Activated T-cell treated with anti-CD3 and anti-CD28 coated beads for 1 hour (primary cell): ENCODE measurements around the gene ELOVL2.

ENCODE experiments used
- DNase-seq: peaks from one replicate; pipeline ENCODE4 v3.0.0-alpha.2; 2020; ENCODE audit warnings: low read depth

The ELOVL2 gene

GRCh38 chr6:11056871-11057270, 12.8 kb upstream of the ELOVL2 start:
- no peak for DNase-seq

DNA sequence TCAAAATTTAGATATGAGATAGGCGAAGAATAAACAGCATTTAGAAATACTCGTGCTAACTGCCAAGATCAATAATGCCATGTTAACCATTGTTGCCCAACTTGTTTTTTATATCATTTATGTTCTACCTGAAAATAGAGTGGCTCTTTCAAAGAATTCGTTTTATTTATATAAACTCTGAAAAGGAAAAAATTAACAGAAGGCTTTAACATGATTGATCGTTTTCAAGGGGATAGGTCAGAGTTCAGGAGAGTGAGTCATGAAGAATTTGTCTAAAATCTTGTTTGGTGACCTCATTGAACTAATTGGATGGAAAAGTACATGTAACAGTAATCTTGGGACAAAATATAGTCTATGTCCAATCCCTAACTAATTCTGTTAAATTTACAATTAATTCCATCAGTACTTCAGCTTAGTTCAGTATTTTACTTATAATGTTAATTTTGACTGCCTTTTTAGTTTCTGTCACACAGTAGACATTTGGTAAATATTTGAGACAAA, 11.1 kb upstream of the ELOVL2 start:
- DNase-seq = no peak

DNA sequence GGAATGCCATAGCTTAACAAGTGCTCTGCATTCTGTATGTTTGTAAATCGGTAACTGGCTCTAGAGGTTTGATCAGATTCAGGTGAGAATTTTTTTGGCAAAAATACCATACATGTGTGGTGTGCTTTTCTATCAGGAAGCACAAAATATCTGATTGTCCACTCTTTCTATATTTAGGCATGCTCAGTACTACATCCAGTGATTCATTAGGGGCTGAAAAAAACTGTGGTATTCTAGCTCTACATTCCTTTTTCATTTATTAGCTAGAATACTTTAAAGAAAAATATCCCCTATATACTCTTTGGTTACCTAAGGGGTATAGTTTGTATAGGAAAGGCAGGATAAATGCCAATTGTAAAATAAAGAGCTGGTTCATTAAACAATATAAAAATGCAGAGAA, 10.6 kb upstream of the ELOVL2 start:
- no peak for DNase-seq

GRCh38 chr6:11053307-11053706, 9.2 kb upstream of the ELOVL2 start:
- no peak for DNase-seq

- DNase-seq = no peak
Measured at GRCh38 chr6:11050731-11051130, 6.6 kb upstream of the ELOVL2 start.

DNA sequence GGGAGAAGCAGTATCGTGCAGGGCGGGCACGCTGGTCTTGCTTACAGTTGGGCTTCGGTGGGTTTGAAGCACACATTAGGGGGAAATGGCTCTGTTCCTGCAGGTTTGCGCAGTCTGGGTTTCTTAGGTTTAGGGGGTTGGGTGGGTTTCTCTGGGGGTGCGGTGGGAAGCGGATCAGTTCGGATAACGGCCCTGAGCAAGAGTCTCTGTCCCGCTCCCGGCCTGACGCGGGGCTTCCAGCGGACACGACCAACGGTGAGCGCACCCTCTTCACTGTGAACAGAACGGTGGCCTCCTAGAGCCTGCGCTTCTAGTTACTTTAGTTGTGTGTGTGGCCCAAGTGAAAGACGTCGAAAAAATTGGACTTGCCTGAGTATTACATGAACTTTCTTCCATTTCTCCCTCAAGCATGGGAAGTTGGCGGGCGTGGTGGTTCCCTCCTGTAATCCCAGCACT, 635 bp upstream of the ELOVL2 start:
- no peak for DNase-seq

DNA sequence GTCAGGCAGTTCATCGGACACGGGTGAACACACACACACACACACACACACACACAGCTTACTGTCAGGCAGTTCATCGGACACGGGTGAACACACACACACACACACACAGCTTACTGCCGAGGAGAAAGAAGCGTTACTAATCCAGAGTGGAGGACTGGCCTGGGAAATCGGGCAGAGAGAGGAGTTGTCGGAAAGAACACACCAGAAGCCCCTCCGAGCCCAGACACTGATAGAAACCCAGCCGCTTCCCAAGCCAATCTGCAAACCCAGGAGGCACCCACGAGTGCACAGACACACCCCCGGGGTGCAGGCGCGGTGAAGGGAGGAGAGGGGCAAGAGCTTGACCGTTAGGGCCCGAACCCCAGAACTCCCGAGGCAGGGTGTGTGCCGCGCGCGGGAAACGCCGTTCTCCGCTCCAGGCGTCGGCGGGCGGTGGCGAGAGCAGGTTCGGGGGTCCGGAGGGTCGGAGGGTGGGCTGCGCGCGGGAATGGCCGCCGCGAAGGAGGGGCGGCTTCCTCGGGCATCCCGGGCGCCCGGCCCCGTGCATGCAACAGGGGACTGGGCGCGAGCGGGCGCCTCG, 636 bp downstream of the ELOVL2 start:
- DNase-seq = no peak

- DNase-seq = no peak
Measured at GRCh38 chr6:11042750-11043377, 1.2 kb downstream of the ELOVL2 start.

DNA sequence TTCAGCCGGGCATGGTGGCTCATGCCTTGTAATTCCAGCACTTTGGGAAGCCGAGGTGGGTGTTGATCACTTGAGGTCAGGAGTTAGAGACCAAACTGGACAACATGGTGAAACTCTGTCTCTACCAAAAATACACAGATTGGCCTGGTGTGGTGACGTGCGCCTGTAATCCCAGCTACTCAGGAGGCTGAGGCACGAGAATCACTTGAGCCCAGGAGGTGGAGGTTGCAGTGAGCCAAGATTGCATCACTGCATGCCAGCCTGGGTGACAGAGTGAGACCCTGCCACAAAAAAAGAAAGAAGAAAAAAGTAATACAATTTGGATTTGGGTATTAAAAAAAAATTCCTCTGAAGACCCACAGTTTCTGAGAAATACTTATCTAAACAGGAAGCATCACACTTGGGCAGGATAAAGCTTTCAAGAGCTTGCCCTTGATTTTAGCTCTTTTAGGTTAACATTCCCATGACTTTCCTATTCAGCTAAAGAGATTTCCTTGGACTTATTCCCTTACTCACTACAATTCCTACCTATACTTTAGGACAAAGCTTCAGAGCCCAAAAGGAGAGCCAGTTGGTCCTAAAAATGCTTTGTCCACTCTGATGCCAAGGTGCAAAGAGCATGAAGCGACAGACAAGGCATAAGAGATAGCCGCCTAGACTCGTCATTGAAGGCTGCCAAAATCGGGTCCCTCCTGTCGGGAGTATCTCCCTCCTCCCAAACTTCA, 1.9 kb downstream of the ELOVL2 start:
- DNase-seq = no peak

GRCh38 chr6:11040134-11040533, 4.0 kb downstream of the ELOVL2 start:
- no peak for DNase-seq

DNA sequence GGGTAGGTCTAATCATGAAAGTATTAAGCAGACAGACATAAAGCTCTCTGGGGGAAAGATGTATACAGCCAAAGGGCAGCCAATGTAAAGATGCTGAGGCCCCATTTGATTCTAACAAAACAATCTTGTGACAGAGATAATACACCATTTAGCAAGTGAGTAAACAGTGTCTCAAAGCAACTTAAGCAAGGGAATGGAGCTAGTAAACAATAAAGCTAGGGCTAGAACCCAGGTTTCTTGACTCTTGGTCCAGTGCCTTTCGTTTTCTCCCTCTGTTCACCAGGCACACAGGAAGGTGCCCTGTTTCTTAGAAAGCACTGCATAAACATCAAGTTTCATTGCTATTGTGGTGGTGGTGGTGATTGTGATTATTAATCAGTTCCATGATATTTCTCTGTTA, 5.1 kb downstream of the ELOVL2 start:
- no peak for DNase-seq

DNA sequence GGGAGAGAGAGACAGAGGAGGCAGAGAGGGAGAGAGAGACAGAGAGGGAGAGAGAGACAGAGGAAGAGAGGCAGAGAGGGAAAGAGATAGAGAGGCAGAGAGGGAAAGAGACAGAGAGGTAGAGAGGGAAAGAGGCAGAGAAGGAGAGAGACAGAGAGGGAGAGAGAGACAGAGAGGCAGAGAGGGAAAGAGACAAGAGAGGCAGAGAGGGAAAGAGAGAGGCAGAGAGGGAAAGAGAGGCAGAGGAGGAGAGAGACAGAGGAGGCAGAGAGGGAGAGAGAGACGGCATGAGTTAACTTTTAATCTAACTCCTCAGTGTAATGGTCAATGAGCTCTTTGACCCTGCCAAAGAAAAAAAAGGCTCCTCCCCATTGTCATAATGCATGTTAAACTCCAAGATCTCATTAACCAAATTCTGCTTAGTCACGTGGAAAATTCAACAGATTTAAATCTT, 7.1 kb downstream of the ELOVL2 start:
- no peak for DNase-seq

GRCh38 chr6:11036351-11036740, 7.8 kb downstream of the ELOVL2 start:
- DNase-seq = no peak

- DNase-seq = no peak
Measured at GRCh38 chr6:11035616-11036350, 8.3 kb downstream of the ELOVL2 start.

DNA sequence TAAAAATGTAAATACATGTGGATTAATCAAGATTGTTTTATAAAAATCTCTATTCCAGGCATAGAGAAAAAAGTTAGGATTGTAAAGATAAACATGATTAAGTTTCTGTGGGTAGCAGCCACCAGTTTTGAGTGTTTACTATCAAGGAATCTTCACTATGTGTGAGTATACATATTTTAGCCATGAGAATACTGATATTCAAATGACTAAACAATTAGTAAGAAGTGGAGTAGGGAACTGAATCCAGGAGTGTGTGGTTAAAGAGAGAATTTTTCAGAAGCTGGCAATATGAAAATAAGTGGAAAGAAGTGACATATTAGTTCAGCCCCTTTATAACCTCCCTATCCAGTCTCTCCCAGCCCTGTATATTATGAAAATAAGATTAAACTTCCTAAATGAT, 10.3 kb downstream of the ELOVL2 start:
- DNase-seq = no peak

DNA sequence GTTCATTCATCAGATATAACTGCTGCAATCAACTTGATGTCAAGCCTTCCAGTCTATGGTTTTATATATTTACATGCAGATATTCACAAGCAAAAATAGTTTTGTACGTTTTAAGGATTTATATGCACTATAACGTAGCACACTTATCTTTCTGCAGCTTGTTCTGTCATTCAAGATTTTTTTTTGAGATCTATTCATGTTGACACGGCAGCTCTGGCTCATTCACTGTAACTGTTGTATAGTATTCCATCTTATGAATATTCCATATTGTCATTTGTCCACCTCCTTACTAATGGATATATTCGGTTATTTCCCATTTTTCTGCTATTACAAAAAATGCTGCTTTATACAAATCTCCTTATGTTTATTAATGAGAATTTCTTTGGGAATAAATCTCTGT, 13.2 kb downstream of the ELOVL2 start:
- DNase-seq = no peak

DNA sequence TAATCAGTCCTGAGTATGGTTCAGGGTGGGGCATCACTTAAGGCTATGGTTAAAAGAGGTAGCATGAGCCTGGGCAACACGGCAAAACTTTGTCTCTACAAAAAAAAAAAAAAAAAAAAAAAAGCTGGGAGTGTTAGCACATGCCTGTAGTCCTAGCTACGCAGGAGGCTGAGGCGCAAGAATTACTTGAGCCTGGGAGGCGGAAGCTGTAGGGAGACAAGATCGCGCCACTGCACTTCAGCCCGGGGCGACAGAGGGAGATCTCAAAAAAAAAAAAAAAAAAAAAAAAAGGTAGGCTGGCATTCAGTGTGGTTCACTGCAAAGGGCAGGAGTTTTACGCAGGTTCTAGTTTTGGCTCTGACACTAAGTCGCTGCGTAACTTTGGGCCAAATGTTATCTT, 15.1 kb downstream of the ELOVL2 start:
- DNase-seq = no peak

DNA sequence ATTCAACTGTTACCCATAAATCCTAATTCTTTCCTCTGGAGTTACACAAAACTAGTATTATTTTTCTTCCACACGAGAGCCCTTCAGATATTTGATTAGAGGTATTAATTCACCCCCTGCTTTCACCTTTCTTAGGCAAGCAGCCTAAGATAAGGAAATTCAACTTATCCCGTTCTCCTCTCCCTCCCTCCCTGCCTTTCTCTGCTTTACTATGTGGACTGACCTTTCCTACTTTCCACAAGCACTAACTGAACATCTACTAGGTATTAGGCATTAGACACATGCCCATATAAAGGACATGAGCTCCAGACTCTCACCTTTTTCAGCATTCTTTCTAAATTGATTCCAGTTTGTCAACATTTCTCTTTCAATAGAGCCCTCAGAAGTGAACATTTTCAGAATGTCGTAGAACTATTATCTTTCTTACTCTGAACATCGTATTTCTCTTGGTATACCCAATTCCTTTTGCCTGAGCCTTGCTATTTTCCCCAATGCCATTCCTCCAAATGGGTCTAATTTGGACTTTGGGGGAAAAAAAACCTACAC, 16.5 kb downstream of the ELOVL2 start:
- DNase-seq = no peak

DNA sequence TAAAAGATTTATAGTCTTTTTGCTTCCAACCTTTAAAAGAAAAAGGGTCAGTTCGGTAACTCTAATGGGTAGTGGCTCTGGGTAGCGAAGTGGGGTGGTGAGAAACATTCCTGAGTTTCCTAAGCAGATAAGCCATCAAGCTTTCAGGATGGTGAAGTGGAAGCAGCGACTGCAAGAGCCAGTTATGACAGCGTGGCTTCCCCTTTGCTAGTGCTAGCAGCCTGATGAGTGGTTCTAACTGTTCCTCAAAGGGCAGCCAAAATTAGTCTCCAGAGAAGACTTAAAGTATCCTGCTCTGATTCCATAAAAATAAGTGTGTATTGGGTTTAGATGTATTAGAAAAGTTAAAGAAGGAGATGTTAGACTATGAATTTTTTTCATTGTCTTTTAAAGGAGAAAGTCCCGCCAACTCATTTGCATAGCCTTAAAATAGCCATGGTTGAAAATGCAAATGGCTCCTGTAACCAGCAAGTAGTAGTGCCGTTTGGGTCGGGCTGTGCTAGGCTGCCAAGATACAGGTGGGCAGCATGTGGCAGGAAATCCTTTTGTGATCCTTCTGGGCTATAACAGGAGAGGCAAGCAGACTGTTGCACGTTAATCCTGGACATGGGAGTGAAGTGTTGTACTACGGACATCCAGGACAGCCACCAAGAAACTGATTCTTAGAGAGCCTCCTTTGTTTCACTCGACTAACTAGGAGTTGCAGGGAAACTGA, 18.0 kb downstream of the ELOVL2 start:
- DNase-seq = no peak

- no peak for DNase-seq
Measured at GRCh38 chr6:11025130-11025529, 19.0 kb downstream of the ELOVL2 start.

DNA sequence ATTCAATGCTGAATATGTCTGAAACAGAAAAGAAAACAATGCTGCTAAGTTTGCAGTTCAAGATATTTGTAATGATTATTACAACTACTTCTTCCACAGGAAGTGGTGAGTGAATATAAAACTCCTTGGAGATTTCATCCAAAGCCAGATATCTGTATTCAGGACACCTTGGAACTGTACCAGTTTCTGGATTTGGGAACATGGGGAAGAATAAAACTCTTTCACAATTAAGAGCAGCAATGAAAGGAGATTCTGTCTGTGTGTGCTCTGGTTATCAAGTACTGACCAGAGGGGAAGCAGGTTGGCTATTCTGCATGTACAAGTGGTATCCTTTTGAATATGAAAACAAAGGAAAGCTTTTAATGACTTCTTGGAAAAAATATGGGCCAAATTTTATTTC, 21.1 kb downstream of the ELOVL2 start:
- no peak for DNase-seq

DNA sequence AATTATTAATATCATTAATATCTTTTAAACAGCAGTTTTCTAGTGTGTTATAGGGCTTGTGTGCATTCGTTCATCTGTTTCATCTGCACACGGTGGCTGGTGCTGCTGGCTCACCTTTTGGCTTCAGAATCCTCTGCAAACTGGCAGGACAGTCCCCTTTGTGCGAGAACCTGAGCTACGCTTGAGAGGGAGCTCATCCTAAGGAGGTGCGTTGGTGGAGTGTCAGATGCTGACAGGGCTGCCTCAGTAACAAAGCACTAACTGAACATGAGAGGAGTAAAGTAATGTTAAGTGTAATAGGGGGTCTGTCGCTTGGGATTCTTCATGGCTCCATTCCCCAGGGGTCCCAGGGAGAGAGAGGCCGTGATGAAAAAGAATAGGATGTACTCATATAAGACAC, 22.4 kb downstream of the ELOVL2 start:
- no peak for DNase-seq
